H1 (cell line): Measurements from ENCODE around the gene RPS6KB2. TPM values are rescaled to one million over a fixed set of nuclear protein-coding genes. Genes with fewer than 3 reads are reported as not detected.

Experiments used
- CTCF ChIA-PET: fragments of 300-600 bp; sonication (Branson Sonifier 250); formaldehyde crosslinking; loops from one replicate; lab custom pipeline; 2021; ENCODE audit not compliant: partially characterized antibody; lab: Charles Lee
- POLR2A ChIA-PET: fragments of 300-600 bp; sonication (Branson Sonifier 250); formaldehyde crosslinking; loops from one replicate; lab custom pipeline; 2021; ENCODE audit warnings: inconsistent platforms; ENCODE audit not compliant: partially characterized antibody; lab: Charles Lee
- DNase-seq, 2 experiments: peaks; one replicate each; pipeline versions ENCODE4 v3.0.0 to v3.0.0-alpha.2; 2010 to 2022; ENCODE audit warnings: low spot score in 2 of 2, low read depth in 1 of 2, mixed read lengths in 1 of 2
- FAIRE-seq: peaks from 2 replicates; lab custom pipeline; 2011; peaks lifted over from hg19 to GRCh38; lab: Jason Lieb, UNC
- H2AFZ ChIP-seq: 2 replicates; pipeline ENCODE4 v1.8.1; 2012; ENCODE audit warnings: low read length, inconsistent platforms
- H2AK5ac ChIP-seq: 2 replicates; pipeline ENCODE4 v1.6.1; 2013; ENCODE audit warnings: low read depth, low read length
- H2BK120ac ChIP-seq: replicated peaks from 2 replicates; pipeline ENCODE3; 2013; ENCODE audit warnings: low read depth, low read length, inconsistent platforms
- H2BK12ac ChIP-seq: 2 replicates; pipeline ENCODE4 v1.6.1; 2013; ENCODE audit warnings: low read depth, low read length
- H2BK15ac ChIP-seq: 2 replicates; pipeline ENCODE4 v1.6.1; 2013; ENCODE audit warnings: low read length
- H2BK20ac ChIP-seq: 2 replicates; pipeline ENCODE4 v1.6.1; 2013; ENCODE audit warnings: low read length
- H2BK5ac ChIP-seq: 2 replicates; pipeline ENCODE4 v1.6.1; 2013; ENCODE audit warnings: low read depth, low read length
- H3K14ac ChIP-seq: 2 replicates; pipeline ENCODE4 v1.6.1; 2013; ENCODE audit warnings: inconsistent platforms; ENCODE audit not compliant: insufficient read length
- H3K18ac ChIP-seq: 2 replicates; pipeline ENCODE4 v1.6.1; 2013; ENCODE audit warnings: low read length; ENCODE audit errors: extremely low read depth
- H3K23ac ChIP-seq: 2 replicates; pipeline ENCODE4 v1.6.1; 2013; ENCODE audit warnings: inconsistent platforms; ENCODE audit not compliant: insufficient read length
- H3K23me2 ChIP-seq: 2 replicates; pipeline ENCODE4 v1.6.1; 2013; ENCODE audit warnings: low read depth, low read length
- H3K27ac ChIP-seq: 2 replicates; pipeline ENCODE4 v1.6.1; 2011; ENCODE audit warnings: low read depth, low read length, inconsistent platforms
- H3K27me3 ChIP-seq, 4 experiments: replicated peaks in 1 of 4; 1 replicate in 1 of 4; 2 replicates in 3 of 4; pipeline versions ENCODE4 v1.6.1 to v1.8.1; 2011 to 2013; ENCODE audit warnings: low read length in 3 of 4, mild to moderate bottlenecking in 3 of 4, inconsistent platforms in 2 of 4, mixed read lengths in 2 of 4, moderate library complexity in 1 of 4; ENCODE audit not compliant: control insufficient read depth in 3 of 4, insufficient read depth in 3 of 4; ENCODE audit errors: extremely low read depth in 1 of 4
- H3K36me3 ChIP-seq, 4 experiments: 2 replicates each; pipeline versions ENCODE4 v1.6.1 to v1.8.1; 2011 to 2013; ENCODE audit warnings: mild to moderate bottlenecking in 4 of 4, low read length in 3 of 4, moderate library complexity in 2 of 4, control low read depth in 1 of 4, inconsistent platforms in 1 of 4; ENCODE audit not compliant: insufficient read depth in 4 of 4, control insufficient read depth in 2 of 4
- H3K4ac ChIP-seq: replicated peaks from 2 replicates; pipeline ENCODE3; 2013; ENCODE audit warnings: low read length, low read depth, mixed read lengths, inconsistent platforms; ENCODE audit not compliant: insufficient read length
- H3K4me1 ChIP-seq, 4 experiments: replicated peaks in 1 of 4; 1 replicate in 1 of 4; 2 replicates in 3 of 4; pipeline versions ENCODE4 v1.6.1 to v1.8.1; 2011 to 2013; ENCODE audit warnings: low read length in 3 of 4, inconsistent platforms in 2 of 4, mixed read lengths in 1 of 4; ENCODE audit not compliant: insufficient read depth in 4 of 4, control insufficient read depth in 3 of 4
- H3K4me2 ChIP-seq, 2 experiments: 2 replicates each; pipeline versions ENCODE4 v1.6.1 to v1.8.1; 2011 to 2013; ENCODE audit warnings: low read depth in 2 of 2, low read length in 2 of 2, control low read depth in 1 of 2, inconsistent platforms in 1 of 2, mild to moderate bottlenecking in 1 of 2; ENCODE audit not compliant: insufficient read depth in 1 of 2
- H3K4me3 ChIP-seq, 4 experiments: fragments of 200-600, 300-600 bp in 1 of 4; sonication (generic), shearing (Covaris generic), sonication (Bioruptor Twin) in 1 of 4; 2 replicates each; pipeline versions ENCODE4 v1.5.1 to v1.8.1; 2011 to 2016; ENCODE audit warnings: low read length in 4 of 4, low read depth in 3 of 4, control low read depth in 2 of 4, inconsistent platforms in 2 of 4, mild to moderate bottlenecking in 2 of 4, mixed read lengths in 1 of 4, moderate library complexity in 1 of 4; ENCODE audit not compliant: insufficient read depth in 2 of 4; ENCODE audit errors: extremely low read depth in 1 of 4
- H3K56ac ChIP-seq: replicated peaks from 2 replicates; pipeline ENCODE3; 2013; ENCODE audit warnings: low read depth, mild to moderate bottlenecking, mixed read lengths, low read length, inconsistent platforms; ENCODE audit not compliant: insufficient read length
- H3K79me1 ChIP-seq: 2 replicates; pipeline ENCODE4 v1.6.1; 2013; ENCODE audit warnings: low read depth, low read length, control low read depth
- H3K79me2 ChIP-seq, 2 experiments: 2 replicates each; pipeline versions ENCODE4 v1.6.1 to v1.8.1; 2012 to 2013; ENCODE audit warnings: low read length in 2 of 2, mild to moderate bottlenecking in 2 of 2, inconsistent platforms in 1 of 2; ENCODE audit not compliant: insufficient read depth in 2 of 2, control insufficient read depth in 1 of 2
- H3K9ac ChIP-seq, 4 experiments: replicated peaks in 1 of 4; 1 replicate in 1 of 4; 2 replicates in 3 of 4; pipeline versions ENCODE4 v1.6.1 to v1.8.1; 2011 to 2013; ENCODE audit warnings: low read depth in 3 of 4, low read length in 3 of 4, control low read depth in 2 of 4, mild to moderate bottlenecking in 2 of 4, moderate library complexity in 2 of 4, inconsistent platforms in 1 of 4; ENCODE audit errors: extremely low read depth in 1 of 4
- H3K9me3 ChIP-seq, 2 experiments: 2 replicates each; pipeline versions ENCODE4 v1.6.1 to v1.8.1; 2012 to 2013; ENCODE audit warnings: mild to moderate bottlenecking in 2 of 2, moderate library complexity in 2 of 2, control low read depth in 1 of 2, inconsistent platforms in 1 of 2, low read depth in 1 of 2, low read length in 1 of 2, mixed read lengths in 1 of 2; ENCODE audit not compliant: insufficient read depth in 2 of 2
- H4K20me1 ChIP-seq, 2 experiments: replicated peaks in 1 of 2; 2 replicates each; pipeline versions ENCODE3 to v1.8.1; 2011 to 2013; ENCODE audit warnings: inconsistent platforms in 2 of 2, low read length in 2 of 2, mild to moderate bottlenecking in 1 of 2; ENCODE audit not compliant: insufficient read depth in 2 of 2, control insufficient read depth in 1 of 2
- H4K5ac ChIP-seq: 2 replicates; pipeline ENCODE4 v1.6.1; 2013; ENCODE audit warnings: low read length, low read depth, mixed read lengths, inconsistent platforms; ENCODE audit not compliant: insufficient read length
- H4K8ac ChIP-seq: 2 replicates; pipeline ENCODE4 v1.8.0; 2013; ENCODE audit warnings: mild to moderate bottlenecking, moderate library complexity, low read length, inconsistent platforms; ENCODE audit not compliant: insufficient read depth; ENCODE audit errors: extremely low read depth
- H4K91ac ChIP-seq: replicated peaks from 2 replicates; pipeline ENCODE3; 2013; ENCODE audit warnings: low read length, mixed read lengths, inconsistent platforms; ENCODE audit not compliant: insufficient read length
- EZH2 ChIP-seq: fragments of 200-600 bp; sonication (generic); IDR thresholded peaks from 2 replicates; pipeline ENCODE4 v1.7.1; 2012; ENCODE audit warnings: low read depth, mild to moderate bottlenecking, moderate library complexity, low read length, inconsistent platforms; ENCODE audit not compliant: severe bottlenecking
- SAP30 ChIP-seq: fragments of 300-600 bp; sonication (generic); IDR thresholded peaks from 2 replicates; pipeline ENCODE4 v1.7.1; 2012; ENCODE audit warnings: low read length, moderate library complexity, mild to moderate bottlenecking, inconsistent platforms; ENCODE audit not compliant: insufficient read depth, insufficient replicate concordance
- SP2 ChIP-seq: IDR thresholded peaks from 2 replicates; pipeline ENCODE4 v1.6.1; 2012; ENCODE audit warnings: mild to moderate bottlenecking, low read length, inconsistent platforms
- TEAD4 ChIP-seq: IDR thresholded peaks from 2 replicates; pipeline ENCODE4 v1.6.1; 2012; ENCODE audit warnings: low read depth, low read length, inconsistent platforms, mixed read lengths
- WGBS, 2 experiments: shearing (Covaris generic) in 1 of 2; methylation state at CpG; one replicate each; pipeline versions ENCODE4 v1.1.6 to v1.1.7; 2013 to 2015; ENCODE audit warnings: low lambda C conversion rate in 2 of 2, mixed read lengths in 2 of 2, inconsistent platforms in 1 of 2, low coverage in 1 of 2, missing lambda C conversion rate in 1 of 2; ENCODE audit not compliant: insufficient replicate concordance in 2 of 2, insufficient coverage in 1 of 2, insufficient read length in 1 of 2; ENCODE audit errors: extremely low coverage in 1 of 2, missing lambda C conversion rate in 1 of 2; 5-methylcytosine and 5-hydroxymethylcytosine counted together
- polyA plus RNA-seq, 7 experiments: library from polyadenylated mRNA; depleted of rRNA in 3 of 7; stranded (reverse) in 5 of 7; unstranded in 2 of 7; fragments of >200 nt in 5 of 7; fragments of 200-250 nt in 2 of 7; gene quantifications; 1 replicate in 5 of 7; 2 replicates in 1 of 7; 4 replicates in 1 of 7; pipeline versions ENCODE4 v1.2.1 to v1.2.3, GENCODE V29; 2011 to 2013; ENCODE audit warnings: missing spikeins in 2 of 7, mixed read lengths in 2 of 7
- total RNA-seq: library from RNA; stranded (reverse); fragmentation: NEBNext Ultra II Directional; extraction: Animal tissue kit (Norgen Biotek cat#: 25700); gene quantifications from 2 replicates; pipeline ENCODE4 v1.2.1, GENCODE V29; 2021
- TF ChIP-seq, protein P1 (sequence below): IDR thresholded peaks from 2 replicates; pipeline ENCODE4 v1.6.1; 2011; ENCODE audit warnings: low read depth, mild to moderate bottlenecking, low read length; ENCODE audit not compliant: insufficient read depth

Gene RPS6KB2
- total and polyA plus RNA-seq, 2 of the 8 experiments (the other 6 are each of a cell fraction or from before 2014, with no cell fraction given) = 41.0 to 47.1 TPM

DNA sequence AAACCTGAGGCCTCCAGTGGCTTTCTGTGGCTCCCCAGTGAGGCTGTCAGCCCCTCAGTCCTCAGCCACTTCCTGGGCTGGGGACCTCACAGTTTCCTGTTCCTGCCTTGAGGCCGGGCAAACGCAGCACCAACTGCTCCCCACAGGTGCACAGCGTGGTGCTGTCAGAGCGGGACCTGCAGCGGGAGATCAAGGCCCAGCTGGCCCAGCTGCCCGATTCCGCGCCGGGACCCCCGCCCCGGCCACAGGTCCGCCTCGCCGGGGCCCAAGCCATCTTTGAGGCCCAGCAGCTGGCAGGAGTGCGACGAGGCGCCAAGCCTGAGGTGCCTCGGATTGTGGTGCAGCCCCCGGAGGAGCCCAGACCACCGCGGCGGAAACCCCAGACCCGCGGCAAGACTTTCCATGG lies 19.0 kb upstream of the RPS6KB2 start:
- Histone ChIP-seq H3K23ac (no peak overlapping the region), H3K9ac (no peak overlapping the region), H3K18ac (no peak overlapping the region), H4K20me1 (no peaks in the 10 kb centered on the region), H3K23me2 (no peaks in the 10 kb centered on the region), H2AK5ac (no peak overlapping the region), H4K5ac (no peak overlapping the region), H2BK15ac (no peak overlapping the region), H3K9me3 (no peaks in the 10 kb centered on the region), H2AFZ (no peak overlapping the region), H2BK12ac (peak overlapping the region; percentile 17; the same call in 1 of the 2 replicates), H3K4ac (no peak overlapping the region), H3K56ac (no peak overlapping the region), H3K27ac (no peak overlapping the region), H3K36me3 (no peaks in the 10 kb centered on the region), H3K4me2 (no peak overlapping the region), H3K4me1 (peaks cover 0 to 11% (median 7%) of the 10 kb centered on the region in 4 experiments; a peak in 5 of 7 replicates), H4K91ac (no peak overlapping the region), H3K79me2 (no peaks in the 10 kb centered on the region), H3K4me3 (no peak overlapping the region), H2BK5ac (peak overlapping the region; percentile 44; the same call in 1 of the 2 replicates), H2BK120ac (no peak overlapping the region), H3K79me1 (no peaks in the 10 kb centered on the region), H2BK20ac (peak overlapping the region; percentile 21; the same call in 1 of the 2 replicates), H3K27me3 (peaks cover 0 to 16% (median 5%) of the 10 kb centered on the region in 4 experiments; a peak in 4 of 7 replicates), H3K14ac (no peak overlapping the region), H4K8ac (no peak overlapping the region; the same call in none of the 2 replicates)
- DNase-seq = no peak
- FAIRE-seq = no peak
- 86% methylated on average over 21 of the region's 24 CpGs; no CpG with 5 or more reads in 1 of the 2 experiments for WGBS, 2 experiments
- ChIA-PET CTCF (no interaction called here), POLR2A (interaction anchor here (0.9 to 1.2 kb wide), 2 partner anchors 9 to 22 kb away, joined by 3 to 6 read pairs; no protein-coding TSS in a partner anchor)
- TF ChIP-seq SP2 (no peak), EZH2 (no peak), SAP30 (no peak), TEAD4 (no peak)
- TF ChIP-seq, protein P1, sequence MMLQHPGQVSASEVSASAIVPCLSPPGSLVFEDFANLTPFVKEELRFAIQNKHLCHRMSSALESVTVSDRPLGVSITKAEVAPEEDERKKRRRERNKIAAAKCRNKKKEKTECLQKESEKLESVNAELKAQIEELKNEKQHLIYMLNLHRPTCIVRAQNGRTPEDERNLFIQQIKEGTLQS = no peak
